Astrocyte (in vitro differentiated cells and primary cell): ENCODE results near the gene PDZD2. TPM values are rescaled to one million over a fixed set of nuclear protein-coding genes. Genes with fewer than 3 reads are reported as not detected.

Source experiments
- DNase-seq: peaks from one replicate; pipeline ENCODE4 v3.0.0-alpha.2; 2010; ENCODE audit warnings: low read depth
- FAIRE-seq: peaks from 2 replicates; lab custom pipeline; 2011; peaks lifted over from hg19 to GRCh38; lab: Jason Lieb, UNC
- H2AFZ ChIP-seq: 2 replicates; pipeline ENCODE4 v1.6.0; 2012; ENCODE audit warnings: low read depth, low read length, inconsistent platforms
- H3K27ac ChIP-seq: 2 replicates; pipeline ENCODE4 v1.5.1; 2011; ENCODE audit warnings: low read depth, low read length, inconsistent platforms
- H3K27me3 ChIP-seq: 2 replicates; pipeline ENCODE4 v1.6.0; 2011; ENCODE audit warnings: low read length, inconsistent platforms; ENCODE audit not compliant: insufficient read depth
- H3K36me3 ChIP-seq: 2 replicates; pipeline ENCODE4 v1.5.1; 2011; ENCODE audit warnings: low read length, inconsistent platforms; ENCODE audit not compliant: insufficient read depth
- H3K4me1 ChIP-seq: 2 replicates; pipeline ENCODE4 v1.5.1; 2011; ENCODE audit warnings: low read length, inconsistent platforms; ENCODE audit not compliant: insufficient read depth
- H3K4me2 ChIP-seq: 2 replicates; pipeline ENCODE4 v1.6.0; 2012; ENCODE audit warnings: low read length, inconsistent platforms
- H3K4me3 ChIP-seq: 2 replicates; pipeline ENCODE4 v1.5.1; 2011; ENCODE audit warnings: low read depth, mild to moderate bottlenecking, low read length, inconsistent platforms; ENCODE audit not compliant: insufficient read depth
- H3K79me2 ChIP-seq: 2 replicates; pipeline ENCODE4 v1.6.0; 2012; ENCODE audit warnings: mild to moderate bottlenecking, low read length, inconsistent platforms; ENCODE audit not compliant: insufficient read depth
- H3K9ac ChIP-seq: 2 replicates; pipeline ENCODE4 v1.6.0; 2012; ENCODE audit warnings: mild to moderate bottlenecking, low read length, inconsistent platforms
- H3K9me3 ChIP-seq: 2 replicates; pipeline ENCODE4 v1.5.1; 2012; ENCODE audit warnings: low read depth, mild to moderate bottlenecking, low read length, inconsistent platforms; ENCODE audit not compliant: insufficient read depth
- H4K20me1 ChIP-seq: 2 replicates; pipeline ENCODE4 v1.6.0; 2012; ENCODE audit warnings: low read length, inconsistent platforms; ENCODE audit not compliant: insufficient read depth
- H3K27ac Mint-ChIP-seq: one replicate; pipeline ENCODE4 v1.8.0; 2021; ENCODE audit warnings: mild to moderate bottlenecking, mixed read lengths; ENCODE audit not compliant: unreplicated experiment
- H3K27me3 Mint-ChIP-seq: one replicate; pipeline ENCODE4 v1.8.0; 2021; ENCODE audit warnings: low read depth, mixed read lengths; ENCODE audit not compliant: unreplicated experiment
- H3K36me3 Mint-ChIP-seq: one replicate; pipeline ENCODE4 v1.8.0; 2021; ENCODE audit warnings: low read depth, mixed read lengths; ENCODE audit not compliant: unreplicated experiment
- H3K4me1 Mint-ChIP-seq: one replicate; pipeline ENCODE4 v1.8.0; 2021; ENCODE audit warnings: low read depth, mixed read lengths; ENCODE audit not compliant: unreplicated experiment
- H3K4me3 Mint-ChIP-seq: one replicate; pipeline ENCODE4 v1.8.0; 2021; ENCODE audit warnings: mild to moderate bottlenecking, moderate library complexity, mixed read lengths; ENCODE audit not compliant: unreplicated experiment
- H3K9me3 Mint-ChIP-seq: one replicate; pipeline ENCODE4 v1.8.0; 2021; ENCODE audit warnings: mild to moderate bottlenecking, mixed read lengths; ENCODE audit not compliant: unreplicated experiment
- EZH2 ChIP-seq: IDR thresholded peaks from 2 replicates; pipeline ENCODE4 v1.6.1; 2012; ENCODE audit warnings: mild to moderate bottlenecking, low read length, inconsistent platforms; ENCODE audit not compliant: insufficient read depth
- total RNA-seq: library from RNA; stranded (reverse); gene quantifications from 2 replicates; pipeline ENCODE4 v1.2.1, GENCODE V29; 2021
- TF ChIP-seq, protein P1 (sequence below): IDR thresholded peaks from 2 replicates; pipeline ENCODE4 v1.5.1; 2011; ENCODE audit warnings: low read depth, mild to moderate bottlenecking, inconsistent platforms, low read length, moderate library complexity; ENCODE audit not compliant: insufficient read depth

Gene PDZD2
- total RNA-seq, 1 donor from 2014 or later = 10.3 TPM

DNA sequence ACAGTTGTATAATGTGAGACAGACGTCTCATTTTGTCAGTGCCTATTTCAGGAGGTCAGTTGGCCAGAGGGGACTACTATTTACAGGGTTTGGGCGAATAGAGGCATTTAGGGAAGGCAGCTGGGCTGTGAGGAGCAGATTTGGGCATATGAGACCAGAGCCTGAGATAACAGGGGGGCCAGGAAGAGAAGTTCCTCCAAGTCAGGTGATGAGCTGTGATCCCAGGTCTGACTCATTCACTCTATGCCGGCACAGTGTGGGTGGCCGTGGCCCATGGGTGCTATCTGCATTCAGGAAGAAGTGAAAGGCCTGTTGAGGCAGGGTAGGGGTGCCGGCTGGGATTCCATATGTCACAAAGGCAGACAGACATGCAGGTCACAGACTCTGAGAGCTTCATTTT is 142.8 kb downstream of the PDZD2 start:
- no peaks in the 10 kb centered on the region for H3K4me1 ChIP-seq
- no peak overlapping the region for H2AFZ ChIP-seq
- peaks cover 5% of the 10 kb centered on the region for H3K9me3 Mint-ChIP-seq
- no peak overlapping the region for H3K27ac ChIP-seq
- H3K27me3 ChIP-seq = no peaks in the 10 kb centered on the region
- H3K36me3 ChIP-seq = no peaks in the 10 kb centered on the region
- no peaks in the 10 kb centered on the region for H4K20me1 ChIP-seq
- FAIRE-seq (no peak), DNase-seq (no peak)
- no peak overlapping the region for H3K27ac Mint-ChIP-seq
- TF ChIP-seq EZH2 = no peak
- TF ChIP-seq, protein P1, sequence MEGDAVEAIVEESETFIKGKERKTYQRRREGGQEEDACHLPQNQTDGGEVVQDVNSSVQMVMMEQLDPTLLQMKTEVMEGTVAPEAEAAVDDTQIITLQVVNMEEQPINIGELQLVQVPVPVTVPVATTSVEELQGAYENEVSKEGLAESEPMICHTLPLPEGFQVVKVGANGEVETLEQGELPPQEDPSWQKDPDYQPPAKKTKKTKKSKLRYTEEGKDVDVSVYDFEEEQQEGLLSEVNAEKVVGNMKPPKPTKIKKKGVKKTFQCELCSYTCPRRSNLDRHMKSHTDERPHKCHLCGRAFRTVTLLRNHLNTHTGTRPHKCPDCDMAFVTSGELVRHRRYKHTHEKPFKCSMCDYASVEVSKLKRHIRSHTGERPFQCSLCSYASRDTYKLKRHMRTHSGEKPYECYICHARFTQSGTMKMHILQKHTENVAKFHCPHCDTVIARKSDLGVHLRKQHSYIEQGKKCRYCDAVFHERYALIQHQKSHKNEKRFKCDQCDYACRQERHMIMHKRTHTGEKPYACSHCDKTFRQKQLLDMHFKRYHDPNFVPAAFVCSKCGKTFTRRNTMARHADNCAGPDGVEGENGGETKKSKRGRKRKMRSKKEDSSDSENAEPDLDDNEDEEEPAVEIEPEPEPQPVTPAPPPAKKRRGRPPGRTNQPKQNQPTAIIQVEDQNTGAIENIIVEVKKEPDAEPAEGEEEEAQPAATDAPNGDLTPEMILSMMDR = no peak
- H3K27me3 Mint-ChIP-seq = peaks cover 11% of the 10 kb centered on the region
- H3K4me1 Mint-ChIP-seq = peaks cover 2% of the 10 kb centered on the region
- no peaks in the 10 kb centered on the region for H3K79me2 ChIP-seq
- H3K4me3 Mint-ChIP-seq = no peak overlapping the region
- H3K36me3 Mint-ChIP-seq = no peaks in the 10 kb centered on the region
- H3K4me3 ChIP-seq = no peak overlapping the region
- H3K9me3 ChIP-seq = no peaks in the 10 kb centered on the region
- no peak overlapping the region for H3K4me2 ChIP-seq
- H3K9ac ChIP-seq = no peak overlapping the region

DNA sequence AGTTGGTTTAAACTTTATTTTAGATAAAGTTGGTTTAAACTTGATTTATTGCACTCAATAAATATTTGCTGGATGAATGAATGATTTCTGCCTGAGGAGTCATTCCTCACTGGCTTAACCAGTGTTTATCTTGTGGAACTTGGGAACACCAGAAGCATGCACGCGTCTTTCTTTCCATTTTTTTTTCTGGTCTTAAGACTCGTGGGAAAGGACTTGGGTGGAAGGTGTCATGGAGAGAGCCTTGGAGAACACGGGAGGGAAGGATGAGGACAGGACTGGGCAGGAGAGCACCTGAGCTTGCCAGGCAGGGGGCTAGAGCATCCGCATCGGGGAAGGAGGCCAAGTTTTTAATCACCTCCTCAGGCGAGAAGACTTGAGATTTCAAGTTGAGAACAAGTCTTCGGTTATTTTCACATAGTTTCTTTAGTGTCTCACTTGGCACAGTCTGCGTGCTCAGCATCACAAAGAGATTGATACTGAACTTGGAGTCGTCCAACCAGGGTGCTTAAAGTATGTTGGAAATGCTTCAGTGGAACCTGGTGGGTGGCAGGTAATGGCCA is 144.2 kb downstream of the PDZD2 start:
- FAIRE-seq = no peak
- Histone ChIP-seq H2AFZ (no peak overlapping the region), H3K36me3 (no peaks in the 10 kb centered on the region), H3K27me3 (no peaks in the 10 kb centered on the region), H4K20me1 (no peaks in the 10 kb centered on the region), H3K9ac (no peak overlapping the region), H3K79me2 (no peaks in the 10 kb centered on the region), H3K4me1 (no peaks in the 10 kb centered on the region), H3K9me3 (no peaks in the 10 kb centered on the region), H3K27ac (no peak overlapping the region), H3K4me2 (no peak overlapping the region), H3K4me3 (no peak overlapping the region)
- TF ChIP-seq, protein P1 = no peak
- no peak for TF ChIP-seq EZH2
- H3K27ac Mint-ChIP-seq = no peak overlapping the region
- H3K4me3 Mint-ChIP-seq = no peak overlapping the region
- no peak for DNase-seq
- no peaks in the 10 kb centered on the region for H3K36me3 Mint-ChIP-seq
- peaks cover 11% of the 10 kb centered on the region for H3K27me3 Mint-ChIP-seq
- H3K9me3 Mint-ChIP-seq = peaks cover 4% of the 10 kb centered on the region
- peaks cover 2% of the 10 kb centered on the region for H3K4me1 Mint-ChIP-seq

DNA sequence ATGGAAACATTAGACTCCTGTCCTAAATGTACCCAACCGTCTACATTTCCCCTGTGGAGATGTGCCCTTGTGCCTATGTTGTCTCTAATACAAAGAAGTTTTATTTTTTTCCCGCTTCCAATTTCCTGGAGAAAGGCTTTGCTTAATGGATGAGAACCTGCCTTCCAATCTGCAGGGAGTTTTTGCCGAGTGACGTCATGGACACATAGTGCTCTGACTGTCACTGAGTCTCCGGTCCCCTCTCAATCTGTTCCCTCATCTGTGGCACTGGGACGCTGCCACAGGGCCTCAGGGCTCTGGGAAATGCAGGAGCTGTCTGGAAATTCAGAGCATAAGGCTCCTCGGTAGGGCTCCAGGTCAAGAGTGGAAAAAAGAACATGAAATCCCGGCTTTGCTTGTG is 144.8 kb downstream of the PDZD2 start:
- Histone ChIP-seq H4K20me1 (no peaks in the 10 kb centered on the region), H3K36me3 (no peaks in the 10 kb centered on the region), H3K79me2 (no peaks in the 10 kb centered on the region), H3K27me3 (no peaks in the 10 kb centered on the region), H3K9ac (no peak overlapping the region), H3K9me3 (no peaks in the 10 kb centered on the region), H3K4me3 (no peak overlapping the region), H3K27ac (no peak overlapping the region), H3K4me2 (no peak overlapping the region), H2AFZ (no peak overlapping the region), H3K4me1 (no peaks in the 10 kb centered on the region)
- FAIRE-seq = no peak
- TF ChIP-seq EZH2 = no peak
- TF ChIP-seq, protein P1 = no peak
- peaks cover 4% of the 10 kb centered on the region for H3K9me3 Mint-ChIP-seq
- peaks cover 11% of the 10 kb centered on the region for H3K27me3 Mint-ChIP-seq
- H3K4me3 Mint-ChIP-seq = no peak overlapping the region
- no peak for DNase-seq
- peaks cover 2% of the 10 kb centered on the region for H3K4me1 Mint-ChIP-seq
- H3K36me3 Mint-ChIP-seq = no peaks in the 10 kb centered on the region
- H3K27ac Mint-ChIP-seq = no peak overlapping the region
